ENCODE results near the gene CFAP46. TPM values are rescaled to one million over a fixed set of nuclear protein-coding genes. Genes with fewer than 3 reads are reported as not detected.

Gene CFAP46
- total RNA-seq, 1 donor from 2014 or later, result 1.6 TPM

GRCh38 chr10:132855889-132856288 is 86.5 kb downstream of the CFAP46 start:
- no peak for TF ChIP-seq EZH2phosphoT487 (IDR thresholded peaks at IDR 0.05)
- DNase-seq (ENCODE audit: low spot score), result no peak
- no peak overlapping the region for H3K9ac ChIP-seq
- Mint-ChIP-seq H3K4me1 (peaks cover 5% of the 10 kb centered on the region), H3K4me3 (no peak overlapping the region), H3K9me3 (peaks cover 10% of the 10 kb centered on the region), H3K36me3 (no peaks in the 10 kb centered on the region), H3K27ac (no peak overlapping the region), H3K27me3 (ENCODE audit: insufficient read depth, low read depth) (peaks cover 2% of the 10 kb centered on the region)
- H3K27ac ChIP-seq, result no peak overlapping the region
- H3K27me3 ChIP-seq, result peaks cover 4% of the 10 kb centered on the region
- no peaks in the 10 kb centered on the region for H3K36me3 ChIP-seq
- H3K79me2 ChIP-seq (ENCODE audit: low read depth), result no peaks in the 10 kb centered on the region
- H2AFZ ChIP-seq (replicated peaks), result no peak overlapping the region
- H3K4me2 ChIP-seq, result no peak overlapping the region
- H3F3A ChIP-seq (ENCODE audit: low read depth), result no peaks in the 10 kb centered on the region
- H3K4me3 ChIP-seq, result no peak overlapping the region
- no peaks in the 10 kb centered on the region for H3K9me3 ChIP-seq (ENCODE audit: low read depth)
- H3K4me1 ChIP-seq, result no peaks in the 10 kb centered on the region
- no peaks in the 10 kb centered on the region for H4K20me1 ChIP-seq (ENCODE audit: low read depth)

GRCh38 chr10:132851451-132851850 is 90.9 kb downstream of the CFAP46 start:
- H3K27ac Mint-ChIP-seq, result no peak overlapping the region
- H3K4me2 ChIP-seq, result no peak overlapping the region
- H3K4me1 Mint-ChIP-seq, result peaks cover 12% of the 10 kb centered on the region
- no peaks in the 10 kb centered on the region for H3K9me3 ChIP-seq (ENCODE audit: low read depth)
- no peaks in the 10 kb centered on the region for H3K36me3 Mint-ChIP-seq
- no peak for DNase-seq (ENCODE audit: low spot score)
- peaks cover 4% of the 10 kb centered on the region for H3K27me3 Mint-ChIP-seq (ENCODE audit: insufficient read depth, low read depth)
- no peaks in the 10 kb centered on the region for H3K36me3 ChIP-seq
- no peak overlapping the region for H3K4me3 Mint-ChIP-seq
- no peaks in the 10 kb centered on the region for H3F3A ChIP-seq (ENCODE audit: low read depth)
- H4K20me1 ChIP-seq (ENCODE audit: low read depth), result no peaks in the 10 kb centered on the region
- no peaks in the 10 kb centered on the region for H3K4me1 ChIP-seq
- no peak overlapping the region for H2AFZ ChIP-seq (replicated peaks)
- no peak for TF ChIP-seq CTCF (IDR thresholded peaks at IDR 0.05)
- TF ChIP-seq EZH2phosphoT487 (IDR thresholded peaks at IDR 0.05), result no peak
- no peak for TF ChIP-seq EZH2 (IDR thresholded peaks at IDR 0.05)
- peaks cover 4% of the 10 kb centered on the region for H3K27me3 ChIP-seq
- peaks cover 8% of the 10 kb centered on the region for H3K9me3 Mint-ChIP-seq
- no peak overlapping the region for H3K27ac ChIP-seq
- H3K9ac ChIP-seq, result no peak overlapping the region
- H3K79me2 ChIP-seq (ENCODE audit: low read depth), result no peaks in the 10 kb centered on the region
- no peak overlapping the region for H3K4me3 ChIP-seq

GRCh38 chr10:132850896-132851295 is 91.5 kb downstream of the CFAP46 start:
- Mint-ChIP-seq H3K36me3 (no peaks in the 10 kb centered on the region), H3K4me3 (no peak overlapping the region), H3K4me1 (peaks cover 12% of the 10 kb centered on the region), H3K9me3 (peaks cover 8% of the 10 kb centered on the region), H3K27ac (no peak overlapping the region), H3K27me3 (ENCODE audit: insufficient read depth, low read depth) (peaks cover 5% of the 10 kb centered on the region)
- H3K79me2 ChIP-seq (ENCODE audit: low read depth), result no peaks in the 10 kb centered on the region
- no peak overlapping the region for H2AFZ ChIP-seq (replicated peaks)
- H3K4me2 ChIP-seq, result no peak overlapping the region
- DNase-seq (ENCODE audit: low spot score), result no peak
- H3K9ac ChIP-seq, result no peak overlapping the region
- no peaks in the 10 kb centered on the region for H3K36me3 ChIP-seq
- TF ChIP-seq EZH2phosphoT487 (IDR thresholded peaks at IDR 0.05) (no peak), EZH2 (IDR thresholded peaks at IDR 0.05) (no peak), CTCF (IDR thresholded peaks at IDR 0.05) (no peak)
- no peaks in the 10 kb centered on the region for H3F3A ChIP-seq (ENCODE audit: low read depth)
- no peak overlapping the region for H3K27ac ChIP-seq
- H4K20me1 ChIP-seq (ENCODE audit: low read depth), result no peaks in the 10 kb centered on the region
- no peak overlapping the region for H3K4me3 ChIP-seq
- H3K27me3 ChIP-seq, result peaks cover 4% of the 10 kb centered on the region
- H3K9me3 ChIP-seq (ENCODE audit: low read depth), result no peaks in the 10 kb centered on the region
- no peaks in the 10 kb centered on the region for H3K4me1 ChIP-seq

GRCh38 chr10:132850246-132850645 is 92.1 kb downstream of the CFAP46 start:
- Histone ChIP-seq H3K36me3 (no peaks in the 10 kb centered on the region), H3K4me1 (no peaks in the 10 kb centered on the region), H3K9ac (no peak overlapping the region), H3K9me3 (ENCODE audit: low read depth) (no peaks in the 10 kb centered on the region), H2AFZ (replicated peaks) (no peak overlapping the region), H3F3A (ENCODE audit: low read depth) (no peaks in the 10 kb centered on the region), H4K20me1 (ENCODE audit: low read depth) (no peaks in the 10 kb centered on the region), H3K27me3 (no peaks in the 10 kb centered on the region), H3K27ac (no peak overlapping the region), H3K4me3 (no peak overlapping the region), H3K4me2 (no peak overlapping the region), H3K79me2 (ENCODE audit: low read depth) (no peaks in the 10 kb centered on the region)
- Mint-ChIP-seq H3K4me1 (peaks cover 12% of the 10 kb centered on the region), H3K27me3 (ENCODE audit: insufficient read depth, low read depth) (peaks cover 5% of the 10 kb centered on the region), H3K9me3 (peaks cover 5% of the 10 kb centered on the region), H3K36me3 (no peaks in the 10 kb centered on the region), H3K27ac (no peak overlapping the region), H3K4me3 (no peak overlapping the region)
- TF ChIP-seq EZH2 (IDR thresholded peaks at IDR 0.05) (no peak), CTCF (IDR thresholded peaks at IDR 0.05) (no peak), EZH2phosphoT487 (IDR thresholded peaks at IDR 0.05) (no peak)
- DNase-seq (ENCODE audit: low spot score), result no peak
